ENCODE measurements around the gene DNAAF8. TPM values are rescaled to one million over a fixed set of nuclear protein-coding genes. Genes with fewer than 3 reads are reported as not detected.

The DNAAF8 gene
- total RNA-seq, 1 experiment from 2014 or later: 0.39 TPM

- no peaks in the 10 kb centered on the region for H3K9me3 ChIP-seq (ENCODE audit: control insufficient read depth, low read depth, low read length)
- no peaks in the 10 kb centered on the region for H3K9me3 Mint-ChIP-seq
- H2BK20ac ChIP-seq (ENCODE audit: low read depth, low read length, poor library complexity, severe bottlenecking): no peak overlapping the region
- no peaks in the 10 kb centered on the region for H3K27me3 ChIP-seq (ENCODE audit: insufficient read depth, low read length)
- no peak overlapping the region for H3K4me3 Mint-ChIP-seq
- H3K4me1 Mint-ChIP-seq: peaks cover 16 to 27% of the 10 kb centered on the region in 2 experiments
- no peak overlapping the region for H3K23ac ChIP-seq (ENCODE audit: insufficient read length, low read depth, low read length)
- no peak overlapping the region for H3T11ph ChIP-seq (ENCODE audit: low read length)
- H3K36me3 Mint-ChIP-seq (ENCODE audit: insufficient read depth in 1 of 3, low read depth in 3 of 3): peaks cover 3 to 16% (median 12%) of the 10 kb centered on the region in 3 experiments; a peak in 6 of 7 replicates
- no peak overlapping the region for H3K18ac ChIP-seq (ENCODE audit: insufficient read length, low read depth, low read length)
- H4K91ac ChIP-seq (ENCODE audit: insufficient read length, low read depth, low read length): no peak overlapping the region
- peak overlapping the region in 1 of 3 experiments; percentile 40; a peak in 1 of 7 replicates for H3K27ac Mint-ChIP-seq
- no peak overlapping the region for H2BK120ac ChIP-seq (ENCODE audit: low read depth, low read length, poor library complexity, severe bottlenecking)
- no peaks in the 10 kb centered on the region for H3K79me2 ChIP-seq (ENCODE audit: insufficient read depth, low read length)
- no peak overlapping the region for H3K14ac ChIP-seq (ENCODE audit: insufficient read depth, low read length)
- no peak overlapping the region for H3K9ac ChIP-seq (ENCODE audit: extremely low read depth, insufficient read length, low read length)
- H4K20me1 ChIP-seq (ENCODE audit: control insufficient read depth, insufficient read depth, insufficient read length): no peaks in the 10 kb centered on the region
- WGBS (ENCODE audit: extremely low coverage, insufficient read length, low lambda C conversion rate): no CpG with 5 or more reads among the region's 15 CpGs
- H4K8ac ChIP-seq (replicated peaks; ENCODE audit: insufficient read length, low read depth, low read length): no peak overlapping the region
- no peaks in the 10 kb centered on the region for H3K4me1 ChIP-seq (ENCODE audit: insufficient read depth, low read length)
- H3K4ac ChIP-seq (ENCODE audit: low read depth, low read length): no peak overlapping the region
- H2BK15ac ChIP-seq (ENCODE audit: low read depth, low read length): no peak overlapping the region
- no peak for TF ChIP-seq CTCF (conservative IDR thresholded peaks at IDR 0.05)
- no peak overlapping the region for H2AK5ac ChIP-seq (ENCODE audit: insufficient read length, low read length)
- no peaks in the 10 kb centered on the region for H3K79me1 ChIP-seq (ENCODE audit: insufficient read depth, low read depth, low read length, poor library complexity, severe bottlenecking)
- H2AFZ ChIP-seq (ENCODE audit: low read length): no peak overlapping the region
- no peak overlapping the region for H3K4me2 ChIP-seq (ENCODE audit: insufficient read depth, insufficient read length, low read length)
- H2BK5ac ChIP-seq (ENCODE audit: insufficient read length, low read length): no peak overlapping the region
- no peak overlapping the region for H4K5ac ChIP-seq (ENCODE audit: insufficient read length, low read depth, low read length)
- no peaks in the 10 kb centered on the region for H3K23me2 ChIP-seq (ENCODE audit: insufficient read length, low read depth, low read length, poor library complexity, severe bottlenecking)
- no peak for DNase-seq
- H3K27me3 Mint-ChIP-seq (ENCODE audit: low read depth): no peaks in the 10 kb centered on the region; the same call in 1 of the 2 replicates
- H3K56ac ChIP-seq (ENCODE audit: insufficient read length, low read depth, low read length): no peak overlapping the region
- no peak overlapping the region for H2BK12ac ChIP-seq (ENCODE audit: insufficient read length, low read depth, low read length)
- H3K27ac ChIP-seq (ENCODE audit: insufficient read length, low read depth, low read length): no peak overlapping the region
Measured at GRCh38 chr16:4746991-4747574, 12.7 kb downstream of the DNAAF8 start.
